ENCODE data around the gene CLMP.

- TF ChIP-seq POLR2A (IDR thresholded peaks at IDR 0.05; ENCODE audit: low read length) (no peak), GATA1 (IDR thresholded peaks at IDR 0.05; ENCODE audit: low read depth, low read length) (no peak)
Measured at GRCh38 chr11:123158033-123159003, 36.7 kb downstream of the CLMP start.
